Activated naive CD8-positive, alpha-beta T cell (primary cell): ENCODE results near the gene CARD6.
A peak's percentile ranks its signal among the peaks of the same experiment; 100 is the strongest.
"Not testable (repeated sequence)": the region's sequence is repeated elsewhere in the genome, so short reads cannot be mapped to it uniquely, and the experiment has no call there.

Experiments
- H3K27ac Mint-ChIP-seq: one replicate; pipeline ENCODE4 v1.8.0; 2021; ENCODE audit warnings: mixed read lengths
- H3K27me3 Mint-ChIP-seq: one replicate; pipeline ENCODE4 v1.8.0; 2021; ENCODE audit warnings: mixed read lengths
- H3K36me3 Mint-ChIP-seq: one replicate; pipeline ENCODE4 v1.8.0; 2021; ENCODE audit warnings: mixed read lengths
- H3K4me1 Mint-ChIP-seq: one replicate; pipeline ENCODE4 v1.8.0; 2021; ENCODE audit warnings: low read depth, mixed read lengths
- H3K4me3 Mint-ChIP-seq: one replicate; pipeline ENCODE4 v1.8.0; 2021; ENCODE audit warnings: mild to moderate bottlenecking, mixed read lengths
- H3K9me3 Mint-ChIP-seq: one replicate; pipeline ENCODE4 v1.8.0; 2021; ENCODE audit warnings: low read depth, mixed read lengths

Gene CARD6

GRCh38 chr5:40813698-40814281 lies 27.4 kb upstream of the CARD6 start:
- no peaks in the 10 kb centered on the region for H3K36me3 Mint-ChIP-seq
- no peak overlapping the region for H3K4me3 Mint-ChIP-seq
- H3K27me3 Mint-ChIP-seq: no peaks in the 10 kb centered on the region
- no peak overlapping the region for H3K27ac Mint-ChIP-seq
- H3K4me1 Mint-ChIP-seq: no peaks in the 10 kb centered on the region
- no peaks in the 10 kb centered on the region for H3K9me3 Mint-ChIP-seq

DNA sequence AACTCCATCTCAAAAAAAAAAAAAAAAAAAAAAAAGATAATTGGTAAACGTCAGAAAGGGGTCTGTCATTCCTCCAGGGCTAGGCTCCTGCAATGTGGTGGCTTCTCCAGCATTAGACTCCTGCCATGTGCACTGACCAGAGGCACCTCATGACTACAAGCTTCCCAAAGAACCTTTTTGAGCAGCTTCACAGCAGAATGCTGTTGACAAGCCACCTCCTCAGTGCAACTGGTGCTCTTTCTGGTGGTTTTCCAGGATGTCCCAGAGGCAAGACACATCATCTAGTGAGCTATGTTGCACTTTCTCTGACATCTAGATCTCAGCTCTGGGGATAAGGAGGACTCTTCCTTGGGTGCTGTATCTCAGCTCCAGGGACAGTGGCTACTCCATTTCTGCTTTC lies 17.7 kb upstream of the CARD6 start:
- H3K27me3 Mint-ChIP-seq: no peaks in the 10 kb centered on the region
- no peaks in the 10 kb centered on the region for H3K9me3 Mint-ChIP-seq
- peak overlapping the region; percentile 46 for H3K27ac Mint-ChIP-seq
- no peak overlapping the region for H3K4me3 Mint-ChIP-seq
- H3K4me1 Mint-ChIP-seq: peaks cover 10% of the 10 kb centered on the region
- H3K36me3 Mint-ChIP-seq: peaks cover 7% of the 10 kb centered on the region

GRCh38 chr5:40825461-40826043 lies 15.6 kb upstream of the CARD6 start:
- Mint-ChIP-seq H3K36me3 (peaks cover 17% of the 10 kb centered on the region), H3K27ac (peak overlapping the region; percentile 50)

GRCh38 chr5:40826489-40827187 lies 14.5 kb upstream of the CARD6 start:
- no peak overlapping the region for H3K27ac Mint-ChIP-seq
- H3K36me3 Mint-ChIP-seq: peaks cover 21% of the 10 kb centered on the region
- no peaks in the 10 kb centered on the region for H3K9me3 Mint-ChIP-seq
- H3K27me3 Mint-ChIP-seq: no peaks in the 10 kb centered on the region
- H3K4me3 Mint-ChIP-seq: no peak overlapping the region
- H3K4me1 Mint-ChIP-seq: peaks cover 32% of the 10 kb centered on the region

More at GRCh38 chr5:40825461-40826043, 15.6 kb upstream of the CARD6 start:
- H3K4me3 Mint-ChIP-seq, H3K27me3 Mint-ChIP-seq, H3K9me3 Mint-ChIP-seq: not testable (repeated sequence)
- peaks cover 25% of the 10 kb centered on the region for H3K4me1 Mint-ChIP-seq

DNA sequence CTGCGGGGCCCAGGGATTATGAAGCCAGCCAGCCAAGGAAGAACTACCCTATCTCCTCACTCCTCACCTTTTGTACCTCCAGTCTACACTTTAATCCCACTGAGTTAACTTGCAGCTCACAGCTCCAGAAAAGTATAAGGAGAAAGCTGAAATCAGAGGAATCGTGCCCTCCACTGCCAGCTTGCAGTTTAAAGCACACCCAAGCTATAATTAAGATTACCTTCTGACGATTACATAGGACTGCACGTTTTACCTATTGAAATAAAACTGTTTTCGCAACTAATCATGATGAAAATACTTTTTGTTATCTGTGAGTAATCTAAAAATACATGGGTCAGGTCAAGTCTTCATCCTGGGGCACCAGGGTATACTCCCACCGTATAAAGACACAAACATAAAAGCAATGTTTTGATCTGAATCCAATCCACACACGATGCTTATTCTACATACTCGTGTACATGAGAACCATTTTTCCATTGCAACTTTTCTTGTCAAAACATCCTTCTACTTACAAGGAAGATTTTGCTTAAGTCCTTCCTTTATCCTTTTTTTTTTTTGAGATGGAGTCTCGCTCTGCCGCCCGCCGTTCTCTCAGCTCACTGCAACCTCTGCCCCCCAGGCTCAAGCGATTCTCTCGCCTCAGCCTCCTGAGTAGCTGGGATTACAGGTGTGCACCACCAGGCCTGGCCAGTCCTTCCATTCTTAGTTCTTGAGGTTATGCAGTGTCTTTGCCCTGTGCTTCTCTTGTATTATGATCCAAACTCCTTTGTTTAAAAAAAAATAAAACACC lies 13.8 kb upstream of the CARD6 start:
- H3K4me3 Mint-ChIP-seq: peak overlapping the region; percentile 10
- peak overlapping the region; percentile 88 for H3K27ac Mint-ChIP-seq
- H3K36me3 Mint-ChIP-seq: peaks cover 28% of the 10 kb centered on the region
- no peaks in the 10 kb centered on the region for H3K9me3 Mint-ChIP-seq
- peaks cover 40% of the 10 kb centered on the region for H3K4me1 Mint-ChIP-seq
- no peaks in the 10 kb centered on the region for H3K27me3 Mint-ChIP-seq

GRCh38 chr5:40828021-40828631 lies 13.0 kb upstream of the CARD6 start:
- H3K27me3 Mint-ChIP-seq: no peaks in the 10 kb centered on the region
- H3K4me3 Mint-ChIP-seq: peak overlapping the region; percentile 10
- peaks cover 33% of the 10 kb centered on the region for H3K36me3 Mint-ChIP-seq
- H3K4me1 Mint-ChIP-seq: peaks cover 47% of the 10 kb centered on the region
- H3K27ac Mint-ChIP-seq: peak overlapping the region; percentile 88
- no peaks in the 10 kb centered on the region for H3K9me3 Mint-ChIP-seq

- peak overlapping the region; percentile 88 for H3K27ac Mint-ChIP-seq
- H3K4me1 Mint-ChIP-seq: peaks cover 53% of the 10 kb centered on the region
- H3K9me3 Mint-ChIP-seq: no peaks in the 10 kb centered on the region
- H3K4me3 Mint-ChIP-seq: peak overlapping the region; percentile 64
- no peaks in the 10 kb centered on the region for H3K27me3 Mint-ChIP-seq
- H3K36me3 Mint-ChIP-seq: peaks cover 41% of the 10 kb centered on the region
These were observed 12.2 kb upstream of the CARD6 start for GRCh38 chr5:40828690-40829661.

DNA sequence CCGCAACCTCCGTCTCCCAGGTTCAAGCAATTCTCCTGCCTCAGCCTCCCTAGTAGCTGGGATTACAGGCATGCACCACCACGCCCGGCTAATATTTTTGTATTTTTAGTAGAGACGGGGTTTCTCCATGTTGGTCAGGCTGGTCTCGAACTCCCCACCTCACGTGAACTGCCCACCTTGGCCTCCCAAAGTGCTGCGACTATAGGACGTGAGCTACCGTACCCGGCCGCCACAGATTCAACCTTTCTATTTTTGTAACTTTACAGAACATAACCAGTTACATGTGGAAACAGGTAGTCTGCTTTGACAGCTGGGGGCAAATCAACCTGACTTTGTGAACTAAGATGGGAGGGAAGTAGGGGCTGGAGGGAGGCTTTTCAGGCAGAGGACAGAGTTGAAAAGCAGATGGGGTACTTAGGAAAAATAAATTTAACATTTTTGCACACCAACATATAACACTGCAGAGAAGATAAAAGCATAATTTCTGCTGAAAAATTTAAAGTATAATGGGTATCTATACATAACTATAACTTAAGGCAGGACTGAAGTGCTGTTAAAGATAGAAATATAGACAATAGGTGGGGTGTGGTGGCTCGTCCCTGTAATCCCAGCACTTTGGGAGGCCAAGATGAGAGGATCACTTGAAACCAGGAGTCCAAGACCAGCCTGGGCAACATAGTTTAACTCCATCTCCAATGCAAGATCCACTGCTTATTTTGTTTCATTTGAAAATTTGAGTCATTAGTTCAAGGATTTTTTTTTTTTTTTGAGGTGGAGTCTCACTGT lies 11.2 kb upstream of the CARD6 start:
- Mint-ChIP-seq H3K36me3 (peaks cover 50% of the 10 kb centered on the region), H3K27ac (peak overlapping the region; percentile 86), H3K4me3 (peak overlapping the region; percentile 51), H3K27me3 (no peaks in the 10 kb centered on the region), H3K9me3 (no peaks in the 10 kb centered on the region), H3K4me1 (peaks cover 56% of the 10 kb centered on the region)

GRCh38 chr5:40831346-40832210 lies 9.6 kb upstream of the CARD6 start:
- H3K4me3 Mint-ChIP-seq: peak overlapping the region; percentile 99
- H3K27me3 Mint-ChIP-seq: no peaks in the 10 kb centered on the region
- H3K4me1 Mint-ChIP-seq: peaks cover 65% of the 10 kb centered on the region

GRCh38 chr5:40832345-40832744 lies 8.8 kb upstream of the CARD6 start:
- Mint-ChIP-seq H3K9me3 (no peaks in the 10 kb centered on the region), H3K27ac (peak overlapping the region; percentile 100), H3K36me3 (peaks cover 51% of the 10 kb centered on the region), H3K27me3 (no peaks in the 10 kb centered on the region), H3K4me1 (peaks cover 63% of the 10 kb centered on the region), H3K4me3 (peak overlapping the region; percentile 99)

More at GRCh38 chr5:40831346-40832210, 9.6 kb upstream of the CARD6 start:
- Mint-ChIP-seq H3K27ac (peak overlapping the region; percentile 100), H3K9me3 (no peaks in the 10 kb centered on the region), H3K36me3 (peaks cover 51% of the 10 kb centered on the region)

DNA sequence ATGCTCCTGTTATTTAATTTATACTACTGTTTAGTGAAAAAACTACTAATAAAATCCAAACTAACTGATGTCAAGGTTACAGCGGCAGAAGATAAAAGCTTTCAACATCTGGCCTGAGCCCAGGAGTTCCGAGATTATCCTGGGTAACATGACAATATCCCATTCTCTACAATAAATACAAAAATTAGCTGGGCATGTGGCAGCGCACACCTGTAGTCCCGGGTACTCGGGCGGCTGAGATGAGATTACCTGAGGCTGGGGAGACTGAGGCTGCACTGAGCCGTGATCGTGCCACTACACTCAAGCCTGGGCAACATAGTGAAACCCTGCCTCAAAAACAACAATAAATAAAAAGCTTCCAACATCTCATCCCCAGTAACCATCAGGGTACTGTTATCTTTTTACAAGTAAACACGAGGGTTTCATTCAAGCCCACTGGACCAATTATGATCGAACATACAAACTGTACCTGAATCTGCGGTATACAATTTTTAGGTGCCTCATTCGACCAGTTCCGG lies 7.4 kb upstream of the CARD6 start:
- peaks cover 55% of the 10 kb centered on the region for H3K4me1 Mint-ChIP-seq
- peak overlapping the region; percentile 100 for H3K27ac Mint-ChIP-seq
- peak overlapping the region; percentile 99 for H3K4me3 Mint-ChIP-seq
- no peaks in the 10 kb centered on the region for H3K9me3 Mint-ChIP-seq
- no peaks in the 10 kb centered on the region for H3K27me3 Mint-ChIP-seq
- H3K36me3 Mint-ChIP-seq: peaks cover 43% of the 10 kb centered on the region

GRCh38 chr5:40834391-40834848 lies 6.7 kb upstream of the CARD6 start:
- Mint-ChIP-seq H3K4me3 (peak overlapping the region; percentile 99), H3K9me3 (no peaks in the 10 kb centered on the region), H3K27me3 (no peaks in the 10 kb centered on the region), H3K27ac (peak overlapping the region; percentile 100), H3K4me1 (peaks cover 49% of the 10 kb centered on the region), H3K36me3 (peaks cover 37% of the 10 kb centered on the region)
